Measurements from ENCODE around the gene BANF2. TPM values are rescaled to one million over a fixed set of nuclear protein-coding genes. Genes with fewer than 3 reads are reported as not detected.
"Not testable (repeated sequence)": the region's sequence is repeated elsewhere in the genome, so short reads cannot be mapped to it uniquely, and the experiment has no call there.

Gene BANF2
- not detected for polyA plus RNA-seq (ENCODE audit: insufficient read length)

DNA sequence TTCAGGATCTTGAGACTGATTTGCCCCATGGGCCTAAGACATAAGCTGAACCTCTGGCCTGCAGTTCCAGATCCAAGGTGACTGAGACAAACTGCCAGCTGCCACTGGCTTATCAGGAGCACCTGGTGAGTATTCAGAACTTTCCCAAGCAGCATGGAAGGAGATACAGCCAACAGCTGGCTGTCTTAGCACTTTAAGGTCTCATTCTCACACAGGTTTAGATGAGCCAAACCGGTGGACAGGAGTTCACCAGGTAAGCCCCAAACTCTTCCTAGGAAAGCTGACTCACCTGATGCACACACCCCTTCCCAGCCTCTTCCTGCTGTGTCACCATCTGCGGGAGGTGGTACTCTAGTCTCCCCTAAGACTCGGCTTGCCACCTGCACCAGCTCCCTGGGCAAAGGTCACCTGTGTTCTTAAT lies at the start of gene BANF2:
BANF2 (plus strand) TSS at position 36 of the 421 bp plus-strand sequence. CDS start 25,060 bp downstream, outside the sequence.
- DNase-seq (ENCODE audit: low read depth): no peak

DNA sequence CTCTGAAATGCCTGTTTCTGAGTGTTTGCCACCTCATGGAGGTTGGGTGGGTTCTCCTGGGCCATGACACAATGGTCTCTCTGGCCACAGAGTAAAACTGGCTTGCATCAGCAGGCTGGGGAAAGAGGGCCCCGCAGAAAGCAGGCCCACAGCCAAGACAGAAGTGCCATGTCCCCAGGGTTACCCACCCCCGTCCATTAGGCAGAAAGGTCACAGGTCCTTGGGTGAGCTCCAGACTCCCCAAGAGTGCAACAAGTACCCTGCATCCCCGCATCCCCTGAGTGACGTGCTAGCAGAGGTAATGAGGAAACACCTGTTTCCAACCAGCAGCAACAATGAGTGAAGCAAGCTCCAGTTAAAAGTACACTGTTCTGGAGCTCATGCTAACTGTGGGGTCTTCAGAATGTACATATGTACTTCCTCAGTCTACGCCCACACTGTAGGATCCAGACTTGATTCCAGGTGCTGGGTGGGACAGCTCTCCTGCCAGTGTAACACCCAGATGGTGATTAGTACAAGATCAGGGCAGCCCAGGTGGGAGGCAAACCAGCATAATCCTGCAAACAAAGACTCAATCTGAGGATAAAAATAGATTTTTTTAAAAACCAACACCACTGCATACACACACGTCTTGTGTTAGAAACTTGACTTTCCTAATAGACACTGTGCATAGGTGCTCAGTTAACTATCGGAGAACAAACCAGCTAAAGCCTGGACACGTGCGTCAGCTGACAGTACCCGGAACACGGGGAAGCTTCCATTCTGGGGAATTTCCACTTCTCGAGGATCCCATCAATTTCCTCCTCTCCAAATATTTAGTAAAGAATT lies 49.3 kb upstream of the BANF2 start:
- no peak for DNase-seq (ENCODE audit: low read depth)

DNA sequence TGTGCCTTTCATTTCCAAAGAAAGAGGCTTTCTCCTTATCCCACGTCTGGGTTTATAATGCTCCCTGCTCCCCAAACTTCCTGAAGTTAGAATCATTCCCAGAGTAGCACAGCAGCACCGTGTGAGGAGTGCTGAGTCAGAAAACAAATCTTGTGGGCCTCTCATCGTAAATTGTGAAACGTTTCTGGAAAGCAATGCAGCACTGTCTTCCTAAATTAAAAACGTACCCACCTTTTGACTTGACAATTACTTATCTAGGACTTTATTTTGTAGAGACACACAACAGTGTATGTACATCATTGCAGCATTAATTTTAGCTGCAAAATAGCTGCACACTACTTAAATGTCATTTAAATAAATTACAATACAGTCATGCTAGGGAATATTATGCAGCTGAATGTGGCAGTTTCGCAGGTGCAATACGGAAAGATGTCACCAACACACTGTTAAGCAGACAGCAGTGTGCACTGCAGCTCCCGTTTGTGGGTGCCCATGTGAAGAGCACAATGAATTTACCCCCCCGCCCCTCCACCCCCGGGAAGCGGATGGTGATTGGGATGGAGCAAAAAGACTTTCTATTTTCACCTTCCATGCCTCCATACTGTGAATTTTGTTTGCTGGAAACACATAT lies 48.5 kb upstream of the BANF2 start:
- DNase-seq (ENCODE audit: low read depth): no peak

DNA sequence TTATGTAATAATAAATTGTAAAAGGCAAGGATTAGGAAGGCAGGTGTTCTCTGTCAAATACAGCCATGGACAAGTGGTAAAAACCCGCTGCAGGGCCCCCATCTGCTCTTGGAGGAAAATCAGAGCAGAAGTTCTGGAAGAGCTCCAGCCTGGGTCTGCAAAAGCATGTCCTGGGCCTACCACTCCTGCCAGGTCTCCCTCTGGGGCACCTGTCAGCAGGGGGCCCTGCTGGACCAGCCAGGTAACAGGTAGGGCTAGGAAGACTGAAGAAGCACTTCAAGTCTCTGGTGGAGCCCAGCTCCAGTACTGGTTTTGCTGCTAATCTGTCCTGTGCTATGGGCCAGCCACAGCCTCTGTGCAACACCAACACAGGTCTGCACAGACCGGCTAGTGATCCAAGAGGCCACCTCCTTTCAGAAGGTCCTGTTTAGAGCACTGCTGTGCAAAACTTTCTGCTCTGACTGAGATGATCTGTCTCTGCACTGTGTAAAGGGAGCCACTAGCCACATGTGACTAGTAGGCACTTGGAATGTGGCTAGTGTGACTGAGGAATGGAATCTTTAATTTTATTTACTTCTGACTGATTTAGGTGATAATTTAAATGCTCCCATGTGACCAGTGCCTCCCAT lies 47.9 kb upstream of the BANF2 start:
- DNase-seq (ENCODE audit: low read depth): no peak

DNA sequence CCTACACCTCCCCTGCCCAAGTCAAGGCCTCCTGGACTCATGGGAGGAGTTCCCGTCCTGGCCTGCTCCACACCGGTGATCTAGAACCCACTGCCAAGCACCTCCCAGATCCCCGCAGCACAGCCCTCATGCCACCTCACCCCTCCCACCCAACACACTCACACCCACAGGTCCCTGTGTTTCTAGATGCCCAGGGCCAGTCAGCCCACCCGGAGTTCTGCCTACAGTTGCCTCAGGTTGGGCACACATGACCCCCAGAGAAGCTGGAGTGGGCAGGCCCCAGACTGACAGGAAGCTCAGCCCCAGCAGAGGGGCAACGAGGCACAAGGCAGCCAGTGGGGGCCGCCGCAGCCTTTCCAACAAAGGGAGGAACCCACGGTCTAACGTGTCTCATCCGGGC lies 47.4 kb upstream of the BANF2 start:
- DNase-seq (ENCODE audit: low read depth): no peak

DNA sequence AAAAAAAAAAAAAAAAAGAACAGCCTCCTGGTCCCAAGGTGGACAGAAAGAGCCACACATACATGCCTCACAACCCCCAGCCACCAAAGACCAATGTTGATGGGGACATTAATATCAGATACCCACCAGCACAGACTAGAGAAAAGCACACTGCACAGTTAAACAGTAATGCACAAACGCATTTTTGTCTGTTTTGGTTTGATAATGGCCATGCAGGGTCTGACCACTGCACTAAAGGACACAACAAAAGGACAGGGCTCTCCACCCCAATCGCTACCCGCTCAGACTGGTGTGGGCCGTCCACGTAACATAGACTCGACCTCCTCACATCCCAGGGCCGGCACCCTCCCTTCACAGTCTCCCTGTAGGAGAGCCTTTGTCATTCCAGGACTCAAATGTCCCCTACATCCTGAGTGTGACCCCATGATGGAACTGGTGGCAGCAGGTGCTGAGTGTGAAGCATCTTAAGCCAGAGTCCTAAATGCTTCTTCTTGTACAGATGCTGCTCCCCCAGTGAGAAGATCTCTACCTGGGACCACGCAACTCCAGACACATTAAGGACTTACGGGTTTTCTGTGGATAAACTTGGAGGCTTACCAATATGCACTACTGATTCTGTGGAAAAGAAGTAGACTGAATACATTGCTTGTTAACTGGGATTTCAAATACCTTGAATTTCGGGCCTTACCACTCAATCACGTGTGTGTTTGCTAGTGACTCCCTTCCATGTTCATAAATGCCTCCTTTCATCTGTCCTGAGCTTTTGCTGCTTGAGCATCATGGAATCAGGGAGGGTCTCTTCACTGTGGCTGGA lies 45.7 kb upstream of the BANF2 start:
- no peak for DNase-seq (ENCODE audit: low read depth)

DNA sequence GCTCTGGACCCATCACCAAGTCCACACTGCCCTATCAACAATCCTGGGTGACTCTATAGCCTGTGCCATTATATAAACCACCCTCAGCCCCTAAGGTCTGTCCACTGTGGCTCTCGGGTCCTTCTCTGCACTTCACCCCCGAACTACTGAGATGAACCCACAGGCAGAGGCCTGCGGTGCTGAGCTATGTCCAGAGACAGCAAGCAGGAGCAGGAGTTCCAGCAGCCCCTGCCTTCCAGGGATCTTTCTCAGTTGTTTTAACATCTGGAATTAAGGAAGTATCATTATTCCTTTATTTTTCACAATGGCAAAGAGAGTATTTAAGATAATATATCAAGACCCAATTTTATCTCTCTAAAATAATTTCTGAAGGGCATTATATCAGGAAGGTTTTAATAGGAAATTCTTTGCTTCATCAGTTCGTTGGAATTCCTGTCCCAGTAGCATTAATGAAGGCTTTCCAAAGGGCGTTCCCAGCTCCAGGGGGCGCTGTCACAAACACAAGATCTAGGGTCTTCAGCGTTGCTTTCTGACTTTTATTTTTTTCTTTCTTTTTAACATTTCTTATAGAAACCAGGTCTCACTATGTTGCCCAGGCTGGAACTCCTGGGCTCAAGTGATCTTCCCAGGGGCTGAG lies 45.0 kb upstream of the BANF2 start:
- DNase-seq (ENCODE audit: low read depth): no peak

DNA sequence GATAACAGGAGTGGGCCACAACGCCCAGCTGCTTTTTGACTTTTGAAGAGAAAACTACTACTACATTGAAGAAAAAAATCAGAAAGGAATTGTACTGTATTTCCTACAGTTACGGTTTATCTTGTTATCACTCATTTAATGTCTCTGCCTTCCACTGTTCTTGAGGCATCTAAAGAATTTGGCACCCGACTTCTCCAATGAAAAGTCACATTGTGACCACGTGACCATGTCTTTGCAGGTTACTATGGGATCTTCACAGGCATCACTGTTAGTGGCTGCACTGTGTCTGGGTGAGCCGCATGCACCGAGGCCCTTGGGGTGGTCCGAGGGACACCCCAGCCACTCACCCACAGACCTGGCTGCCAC lies 44.5 kb upstream of the BANF2 start:
- no peak for DNase-seq (ENCODE audit: low read depth)

DNA sequence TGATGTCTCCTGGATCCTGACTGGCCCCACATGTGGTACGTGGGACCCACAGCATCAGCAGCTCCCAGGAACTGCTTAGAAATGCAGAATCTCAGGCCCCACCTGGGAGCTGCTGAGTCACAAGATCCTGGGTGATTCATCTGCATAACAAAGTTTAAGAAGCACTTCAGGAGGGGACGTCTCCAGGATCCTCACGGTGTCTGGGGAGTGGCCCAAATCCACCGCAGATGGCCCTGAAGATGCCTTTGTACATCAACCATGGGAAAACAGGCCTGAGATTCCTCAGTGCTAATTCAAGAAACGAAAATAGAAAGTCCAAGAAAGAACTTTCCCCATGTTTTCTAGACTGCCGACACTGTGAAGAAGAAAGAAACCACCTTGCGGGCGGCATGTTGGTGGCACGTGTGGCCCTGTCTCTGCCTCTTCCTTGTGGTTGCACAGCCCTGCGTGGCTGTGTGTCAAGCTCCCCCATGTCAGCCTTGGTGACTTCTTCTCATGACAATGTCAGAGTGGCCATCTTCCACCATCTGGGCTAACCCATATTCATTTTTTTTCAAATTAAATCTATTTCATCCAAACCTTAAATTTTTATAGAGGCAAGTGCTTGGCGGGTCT lies 43.8 kb upstream of the BANF2 start:
- no peak for DNase-seq (ENCODE audit: low read depth)

DNA sequence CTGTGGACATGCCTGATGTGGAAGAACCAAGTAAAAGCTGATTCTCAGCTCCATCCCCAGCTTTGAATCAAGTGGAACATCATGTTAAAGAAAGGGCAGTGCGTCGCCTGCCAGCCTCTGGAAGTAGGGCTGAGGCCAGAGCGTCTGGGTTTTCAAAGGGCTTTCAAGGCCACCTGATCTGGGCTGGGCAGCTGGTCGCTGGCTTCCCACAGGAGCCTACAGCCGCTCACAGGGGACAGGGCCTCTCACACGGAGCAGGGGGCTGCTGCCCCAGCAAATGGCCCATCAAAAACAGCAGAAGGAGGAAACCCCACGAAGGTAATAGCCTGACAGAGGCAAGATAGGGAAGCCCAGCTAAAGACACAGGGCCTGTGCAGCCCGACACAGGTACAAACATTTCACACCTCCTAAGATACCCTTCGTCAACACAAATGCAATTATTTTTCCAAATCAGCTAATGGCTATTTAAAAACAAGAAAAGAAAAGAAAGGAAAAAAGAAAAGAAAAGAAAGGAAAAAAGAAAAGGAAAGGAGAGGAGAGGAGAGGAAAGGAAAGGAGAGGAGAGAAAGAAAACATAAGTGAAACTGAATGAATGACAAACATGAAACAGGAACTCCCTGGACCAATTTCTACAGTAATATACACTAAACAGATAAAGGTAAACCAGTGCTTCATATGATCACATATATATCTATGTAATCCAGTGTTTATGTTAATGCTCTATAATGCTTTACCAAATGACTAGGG lies 42.5 kb upstream of the BANF2 start:
- no peak for DNase-seq (ENCODE audit: low read depth)

DNA sequence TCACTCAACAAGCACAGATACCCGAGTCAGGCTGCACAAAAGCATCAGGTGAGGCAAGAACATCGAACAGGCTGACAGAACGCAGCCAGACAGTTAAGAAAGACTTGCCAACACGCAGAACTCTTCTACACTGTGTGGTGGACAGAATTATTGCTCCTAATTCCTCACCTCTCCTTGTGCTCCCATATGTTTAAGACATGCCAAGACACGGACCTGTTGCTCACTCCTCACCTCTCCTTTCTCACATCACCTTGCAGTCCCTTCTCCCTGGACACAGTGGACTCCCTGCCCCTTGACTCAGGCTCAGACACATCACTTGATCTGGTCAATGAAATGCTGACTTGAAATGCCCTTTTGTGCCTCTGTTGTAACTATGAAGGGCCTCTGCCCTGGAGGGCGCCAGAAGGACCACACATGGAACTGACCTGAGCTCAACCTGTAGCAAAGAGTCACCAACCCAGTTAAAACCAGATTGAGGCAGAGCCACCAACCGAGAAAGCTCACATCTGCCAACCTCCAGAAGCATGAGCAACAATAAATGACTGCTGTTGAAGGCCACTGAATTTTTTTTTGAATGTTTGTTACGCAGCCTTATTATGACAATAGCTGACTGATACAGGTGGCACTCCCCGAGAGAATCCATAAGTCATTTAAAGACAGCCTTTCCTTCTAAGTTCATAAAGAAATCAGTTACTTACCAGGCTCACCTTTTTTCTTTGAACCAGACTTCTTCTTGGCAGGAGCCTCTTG lies 41.7 kb upstream of the BANF2 start:
- no peak for DNase-seq (ENCODE audit: low read depth)

DNA sequence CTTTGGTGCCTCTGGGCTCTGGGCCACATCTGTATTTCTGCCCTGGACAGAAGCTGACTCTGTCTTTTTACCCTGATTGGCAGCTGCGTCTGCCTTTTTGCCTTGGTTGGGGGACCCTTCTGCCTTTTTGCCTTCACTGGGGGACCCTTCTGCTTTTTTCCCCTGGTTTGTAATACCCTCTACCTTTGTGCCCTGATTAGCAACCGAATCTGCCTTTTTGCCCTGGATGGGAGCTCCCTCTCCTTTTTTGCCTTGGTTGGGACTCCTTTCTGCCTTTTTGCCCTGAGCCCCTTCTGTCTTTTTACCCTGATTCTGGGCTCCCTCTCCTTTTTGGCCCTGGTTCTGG lies 41.1 kb upstream of the BANF2 start:
- no peak for DNase-seq (ENCODE audit: low read depth)

DNA sequence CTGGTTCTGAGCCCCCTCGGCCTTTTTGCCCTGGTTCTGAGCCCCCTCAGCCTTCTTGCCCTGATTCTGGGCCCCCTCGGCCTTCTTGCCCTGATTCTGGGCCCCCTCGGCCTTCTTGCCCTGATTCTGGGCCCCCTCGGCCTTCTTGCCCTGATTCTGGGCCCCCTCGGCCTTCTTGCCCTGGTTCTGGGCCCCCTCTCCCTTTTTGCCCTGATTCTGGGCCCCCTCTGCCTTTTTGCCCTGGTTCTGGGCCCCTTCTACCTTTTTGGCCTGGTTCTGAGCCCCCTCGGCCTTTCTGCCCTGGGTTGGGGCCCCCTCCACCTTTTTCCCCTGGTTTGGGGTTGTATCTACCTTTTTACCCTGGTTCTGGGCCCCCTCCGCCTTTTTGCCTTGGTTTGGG lies 40.4 kb upstream of the BANF2 start:
- not testable (repeated sequence) for DNase-seq (ENCODE audit: low read depth)

DNA sequence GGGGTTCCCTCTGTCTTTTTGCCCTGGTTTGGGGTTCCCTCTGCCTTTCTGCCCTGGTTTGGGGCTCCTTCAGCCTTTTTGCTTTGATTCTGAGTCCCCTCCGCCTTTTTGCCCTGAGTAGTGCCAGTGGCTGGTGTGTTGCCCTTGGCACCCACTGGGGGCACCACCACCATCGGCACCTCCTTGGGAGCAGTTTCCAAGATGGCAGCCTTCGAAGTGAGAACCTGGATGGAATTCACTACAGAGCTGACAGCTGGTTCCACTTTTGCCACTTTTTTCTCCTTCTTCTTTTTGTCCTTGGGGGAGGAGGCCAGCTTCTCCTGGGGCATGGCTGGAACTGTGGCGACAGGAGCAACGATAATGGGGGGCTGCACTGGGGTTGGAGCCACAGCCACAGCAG lies 40.0 kb upstream of the BANF2 start:
- no peak for DNase-seq (ENCODE audit: low read depth)

DNA sequence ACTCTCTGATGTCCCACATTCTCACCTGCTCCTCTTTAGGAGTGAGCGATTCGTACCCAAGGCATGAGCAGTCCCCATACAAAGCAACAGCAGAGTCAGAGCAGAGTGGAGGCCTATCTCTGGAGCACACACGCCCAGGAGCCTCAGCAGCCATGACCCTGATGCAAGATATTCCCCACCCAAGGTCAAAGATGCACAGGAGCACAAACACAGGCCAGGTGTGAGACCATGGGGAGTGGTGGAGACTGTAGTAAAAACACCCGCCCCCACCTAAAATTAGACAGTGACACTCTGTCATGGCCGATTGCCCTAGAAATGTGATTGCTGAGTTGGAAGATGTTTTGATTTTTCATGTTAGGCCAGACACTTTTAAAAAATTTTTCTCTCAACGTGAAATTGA lies 39.1 kb upstream of the BANF2 start:
- DNase-seq (ENCODE audit: low read depth): no peak

DNA sequence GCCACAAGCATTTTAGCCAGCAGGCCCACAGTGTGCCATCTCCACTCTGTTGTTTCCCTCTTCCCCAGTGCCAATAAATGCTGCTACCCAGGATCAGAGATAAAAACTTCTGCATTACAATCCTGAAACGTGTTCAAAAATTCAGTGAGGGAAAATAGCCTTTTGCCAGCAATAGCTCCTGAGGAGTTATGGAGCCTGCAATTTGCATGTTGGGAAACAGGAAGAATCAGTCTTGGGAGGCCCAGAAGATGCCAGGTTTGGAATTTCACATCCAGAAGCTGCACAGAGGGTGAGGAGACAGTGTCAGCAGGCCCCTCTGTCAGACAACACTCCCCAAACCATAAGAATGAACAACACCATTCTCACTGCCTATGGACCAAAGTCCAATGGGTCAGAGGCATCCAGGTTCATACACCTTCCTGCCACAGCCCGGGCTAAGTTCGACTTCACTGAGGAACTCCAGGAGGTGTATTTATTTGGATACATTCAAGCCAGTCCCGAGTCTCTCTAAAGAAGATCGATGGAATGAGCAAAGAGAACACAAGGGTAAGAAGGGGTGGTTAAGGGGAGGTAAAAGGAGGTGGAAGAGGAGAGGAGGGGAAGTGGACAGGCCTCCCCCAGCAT lies 38.5 kb upstream of the BANF2 start:
- DNase-seq (ENCODE audit: low read depth): no peak

DNA sequence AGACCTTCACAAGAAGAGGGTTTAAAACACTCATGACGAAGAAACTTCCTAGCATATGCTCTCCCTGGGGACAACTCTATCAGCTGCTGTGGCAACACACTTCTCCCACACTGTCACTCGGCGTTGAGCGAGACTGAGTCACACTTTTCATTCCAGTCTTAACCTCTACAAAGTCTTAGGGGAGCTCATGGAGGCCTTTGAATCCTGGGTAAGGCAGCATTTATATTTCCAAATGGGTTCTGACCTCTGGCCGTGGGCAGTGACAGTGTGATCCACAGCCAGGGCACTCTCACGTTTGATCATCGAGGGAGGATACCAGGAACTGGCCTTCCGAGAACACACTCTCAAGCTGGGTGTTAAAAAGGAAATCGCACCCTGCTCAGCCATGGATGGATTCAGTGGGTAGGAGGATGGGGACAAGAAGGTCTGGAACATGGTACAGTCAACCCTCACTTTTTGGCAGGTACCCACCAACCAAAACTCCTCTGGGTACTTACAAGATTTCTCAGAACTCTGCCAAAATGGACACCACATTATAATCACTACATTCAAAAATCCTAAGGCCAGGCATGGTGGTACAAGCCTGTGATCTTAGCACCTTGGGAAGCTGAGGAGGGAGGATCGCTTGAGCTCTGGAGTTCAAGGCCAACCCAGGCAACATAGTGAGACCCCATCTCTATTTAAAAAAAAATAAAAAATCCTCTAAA lies 37.3 kb upstream of the BANF2 start:
- no peak for DNase-seq (ENCODE audit: low read depth)

DNA sequence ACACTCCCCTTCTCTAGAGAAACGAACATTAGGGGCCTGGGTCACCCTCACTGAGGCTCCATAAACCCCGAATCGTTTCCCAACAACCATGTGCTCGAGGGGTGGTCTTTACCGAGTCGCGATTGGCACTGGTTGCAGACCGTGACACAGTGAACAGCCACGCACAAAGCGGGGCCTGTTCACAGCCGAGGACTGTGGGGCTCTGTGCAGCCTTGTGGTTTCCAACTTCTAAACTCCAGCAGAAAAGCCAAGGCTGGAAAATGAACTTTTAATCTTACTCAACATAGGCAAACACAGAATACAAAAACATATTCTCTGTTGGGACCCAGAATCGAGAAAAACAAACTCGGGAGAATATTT lies 36.7 kb upstream of the BANF2 start:
- DNase-seq (ENCODE audit: low read depth): no peak

DNA sequence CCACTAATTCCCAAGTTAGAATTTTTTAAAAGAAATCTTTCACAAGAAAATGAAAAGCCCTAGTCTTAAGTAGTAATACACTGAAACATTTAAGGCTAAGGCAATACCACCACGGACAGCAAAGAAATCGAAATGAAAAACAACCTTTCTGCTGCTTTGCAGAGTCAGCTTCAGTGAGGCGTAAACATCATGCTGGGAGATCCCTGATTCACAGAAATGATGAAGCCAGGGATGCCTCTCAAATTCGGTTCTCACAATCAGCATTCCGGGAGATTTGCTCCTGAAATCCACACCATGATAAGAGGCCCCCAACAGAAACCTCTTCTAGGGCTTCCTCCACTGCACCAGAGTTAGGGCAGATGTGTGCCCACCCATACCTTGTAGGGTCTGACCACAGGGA lies 36.3 kb upstream of the BANF2 start:
- no peak for DNase-seq (ENCODE audit: low read depth)

Measured in forelimb muscle (tissue), 1 donor.